Lower lobe of right lung (tissue), 2 donors: Measurements from ENCODE around the gene TNIP2. TPM values are rescaled to one million over a fixed set of nuclear protein-coding genes. Genes with fewer than 3 reads are reported as not detected.

Experiments
- ATAC-seq, 2 donors: fragments of 200-7000 bp; cut with Tn5 transposase; one replicate each; pipeline ENCODE4 v1.9.1; 2020 to 2022; ENCODE audit warnings: mild to moderate bottlenecking in 2 of 2, moderate library complexity in 2 of 2
- DNase-seq: peaks from one replicate; pipeline ENCODE4 v3.0.0-alpha.2; 2020
- H3K27ac ChIP-seq: fragments of 200-600 bp; one replicate; pipeline ENCODE4 v1.8.0; 2022
- H3K27me3 ChIP-seq: fragments of 200-600 bp; one replicate; pipeline ENCODE4 v1.8.0; 2022; ENCODE audit warnings: low read depth
- H3K36me3 ChIP-seq: fragments of 200-600 bp; one replicate; pipeline ENCODE4 v1.8.0; 2022; ENCODE audit warnings: mild to moderate bottlenecking
- H3K4me1 ChIP-seq: fragments of 200-600 bp; one replicate; pipeline ENCODE4 v1.8.0; 2022
- H3K4me3 ChIP-seq: fragments of 200-600 bp; one replicate; pipeline ENCODE4 v1.8.0; 2022; ENCODE audit warnings: mild to moderate bottlenecking
- H3K9me3 ChIP-seq: fragments of 200-600 bp; one replicate; pipeline ENCODE4 v1.8.0; 2022
- CTCF ChIP-seq: fragments of 200-600 bp; IDR thresholded peaks from one replicate; pipeline ENCODE4 v1.8.0; 2022; ENCODE audit warnings: antibody characterized with exemption, mild to moderate bottlenecking
- intact Hi-C: fragments of 100-400 bp; cut with DNase I; formaldehyde crosslinking; loops from one replicate; pipeline ENCODE4 v1.11.0; 2022
- long read RNA-seq: library from polyadenylated mRNA; unstranded; transcript quantifications from one replicate; pipeline ENCODE4 v2.0.0, GENCODE V29; 2021
- total RNA-seq: library from RNA; stranded (reverse); fragmentation: NEBNext Ultra II Directional; extraction: Animal tissue kit (Norgen Biotek cat#: 25700); gene quantifications from one replicate; pipeline ENCODE4 v1.2.1, GENCODE V29; 2021
- donor health status: DM: no; HTN: yes; CAD: no; lungs with severe emphysema.

The TNIP2 gene
- 36.7 TPM for total RNA-seq
- long read RNA-seq, transcript TNIP2-201 (6 exons, 1,974 nt): major isoform, 125 of 154 reads
- long read RNA-seq, partial matches to known transcripts: 15 of 154 reads
- long read RNA-seq, other reads (novel, unspliced or antisense): 9 of 154 reads

GRCh38 chr4:2755821-2756690 lies at the start of gene TNIP2:
Gene TNIP2, minus strand, starts transcription at chr4:2756336. Its CDS starts 47 bp downstream, at chr4:2756289.
- peak within 1 kb of the TSS; percentile 72 for H3K4me3 ChIP-seq

GRCh38 chr4:2804973-2805501 lies 48.9 kb upstream of the TNIP2 start:
- Histone ChIP-seq H3K4me3 (peak overlapping the region; percentile 21), H3K9me3 (no peaks in the 10 kb centered on the region), H3K36me3 (no peaks in the 10 kb centered on the region), H3K4me1 (peaks cover 92% of the 10 kb centered on the region), H3K27me3 (no peaks in the 10 kb centered on the region), H3K27ac (peak overlapping the region; percentile 87)
- intact Hi-C loops: no loop called here
- DNase-seq: peak; percentile 45
- no peak for ATAC-seq
- TF ChIP-seq CTCF: no peak

More at GRCh38 chr4:2755821-2756690, at the start of gene TNIP2:
- peak; percentile 92 for DNase-seq
- Histone ChIP-seq H3K9me3 (no peaks in the 10 kb centered on the region), H3K36me3 (peaks cover 11% of the 10 kb centered on the region), H3K27me3 (no peaks in the 10 kb centered on the region), H3K4me1 (peaks cover 33% of the 10 kb centered on the region), H3K27ac (peak within 1 kb of the TSS; percentile 86)
- peak; percentile 88 to 91 for ATAC-seq
- TF ChIP-seq CTCF: peak; percentile 39
- intact Hi-C loops: no loop called here

GRCh38 chr4:2804449-2804972 lies 48.4 kb upstream of the TNIP2 start:
- no peaks in the 10 kb centered on the region for H3K36me3 ChIP-seq
- DNase-seq (peak; percentile 39), ATAC-seq (no peak)
- no peak overlapping the region for H3K4me3 ChIP-seq
- H3K4me1 ChIP-seq: peaks cover 92% of the 10 kb centered on the region
- H3K27me3 ChIP-seq: no peaks in the 10 kb centered on the region
- H3K27ac ChIP-seq: peak overlapping the region; percentile 87
- H3K9me3 ChIP-seq: no peaks in the 10 kb centered on the region
- TF ChIP-seq CTCF: no peak
- intact Hi-C loops: no loop called here

- no peaks in the 10 kb centered on the region for H3K36me3 ChIP-seq
- no peak overlapping the region for H3K4me3 ChIP-seq
- H3K27me3 ChIP-seq: no peaks in the 10 kb centered on the region
- intact Hi-C loops: no loop called here
- H3K9me3 ChIP-seq: no peaks in the 10 kb centered on the region
- DNase-seq (peak; percentile 81), ATAC-seq (no peak)
- H3K27ac ChIP-seq: peak overlapping the region; percentile 87
- no peak for TF ChIP-seq CTCF
- peaks cover 94% of the 10 kb centered on the region for H3K4me1 ChIP-seq
Measured at GRCh38 chr4:2803624-2804448, 47.7 kb upstream of the TNIP2 start.
